PFSK-1 (cell line): Measurements from ENCODE around the gene MT1X.

ENCODE experiments used
- POLR2AphosphoS5 ChIP-seq: IDR thresholded peaks from 2 replicates; pipeline ENCODE4 v1.6.1; 2012; ENCODE audit warnings: low read depth, mild to moderate bottlenecking, control low read depth, low read length, moderate library complexity
- SIN3A ChIP-seq: IDR thresholded peaks from 2 replicates; pipeline ENCODE4 v1.6.1; 2012; ENCODE audit warnings: mild to moderate bottlenecking, low read length, moderate library complexity, borderline replicate concordance; ENCODE audit not compliant: insufficient read depth
- TAF1 ChIP-seq: IDR thresholded peaks from 2 replicates; pipeline ENCODE4 v1.6.1; 2012; ENCODE audit warnings: low read length, control low read depth, borderline replicate concordance; ENCODE audit not compliant: insufficient read depth

The MT1X gene

DNA sequence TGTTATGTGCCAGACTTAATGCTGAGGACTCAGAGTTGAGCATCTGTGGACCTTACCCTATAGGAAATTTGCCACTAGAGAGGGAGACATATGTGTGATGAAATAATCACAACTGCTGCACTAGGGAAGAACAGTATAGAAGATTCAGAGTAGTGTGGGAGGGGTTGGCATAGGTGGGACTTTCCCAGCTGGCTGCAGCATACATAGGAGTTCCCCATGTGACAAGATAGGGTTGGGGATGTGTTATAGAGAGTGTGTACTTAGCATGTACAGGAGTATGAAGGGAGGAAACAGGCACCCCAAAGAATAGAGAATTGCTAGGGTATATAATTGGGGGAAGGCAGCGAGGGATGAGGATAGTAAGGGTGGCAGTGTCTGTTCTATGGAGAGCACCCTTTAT, 50.6 kb downstream of the MT1X start:
- TF ChIP-seq POLR2AphosphoS5 (no peak), SIN3A (no peak), TAF1 (no peak)
